ENCODE data around the gene C3orf62. TPM values are rescaled to one million over a fixed set of nuclear protein-coding genes. Genes with fewer than 3 reads are reported as not detected.

C3orf62 gene
- total RNA-seq, 3 donors from 2014 or later (not counting 1 experiment from before 2014, with no cell fraction given) = 8.8 to 12.7 (median 10.8) TPM

DNA sequence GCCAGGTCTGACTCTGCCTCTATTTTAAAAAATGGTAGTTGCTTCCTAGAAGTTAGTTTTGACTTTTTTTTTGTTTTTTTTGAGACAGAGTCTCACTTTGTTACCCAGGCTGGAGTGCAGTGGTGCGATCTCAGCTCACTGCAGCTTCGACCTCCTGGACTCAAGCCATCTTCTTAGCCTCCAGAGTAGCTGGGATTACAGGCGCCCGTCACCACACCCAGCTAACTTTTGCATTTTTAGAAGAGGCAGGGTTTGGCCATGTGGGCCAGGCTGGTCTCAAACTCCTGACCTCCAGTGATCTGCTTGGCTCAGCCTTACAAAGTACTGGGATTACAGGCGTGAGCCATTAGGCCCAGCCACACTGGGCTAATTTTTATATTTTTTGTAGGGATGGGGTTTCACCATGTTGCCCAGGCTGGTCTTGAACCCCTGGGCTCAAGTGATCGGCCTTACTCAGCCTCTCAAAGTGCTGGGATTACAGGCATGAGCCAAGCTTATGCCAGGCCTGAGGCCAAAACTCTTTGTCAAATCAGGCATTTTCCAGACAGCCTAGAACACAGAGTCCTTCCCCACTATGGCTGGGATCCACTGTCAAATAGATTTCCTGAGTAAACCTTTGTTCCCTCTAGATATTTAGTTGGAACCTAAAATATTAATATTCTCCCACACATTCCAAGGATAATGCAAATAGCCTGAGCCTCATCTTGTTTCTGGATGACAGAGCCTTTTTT, 13.7 kb downstream of the C3orf62 start:
- H3K27ac Mint-ChIP-seq = no peak overlapping the region
- no peak for TF ChIP-seq CTCF (IDR thresholded peaks at IDR 0.05)
- H3K27me3 Mint-ChIP-seq (ENCODE audit: low read depth in 2 of 2) = no peaks in the 10 kb centered on the region
- H3K4me1 Mint-ChIP-seq = no peaks in the 10 kb centered on the region
- H3K9me3 ChIP-seq (ENCODE audit: control insufficient read depth, insufficient read depth, low read length) = no peaks in the 10 kb centered on the region
- H3K36me3 ChIP-seq (ENCODE audit: control insufficient read depth, insufficient read depth, low read length) = no peaks in the 10 kb centered on the region
- H3K27ac ChIP-seq (ENCODE audit: low read length) = no peak overlapping the region
- H3K27me3 ChIP-seq (ENCODE audit: control insufficient read depth, insufficient read depth, low read length) = no peaks in the 10 kb centered on the region
- H3K36me3 Mint-ChIP-seq = no peaks in the 10 kb centered on the region
- no peaks in the 10 kb centered on the region for H3K9me3 Mint-ChIP-seq
- no peak overlapping the region for H3K4me3 Mint-ChIP-seq
- ATAC-seq (no peak), DNase-seq (no peak)
- 92% methylated on average over 6 of the region's 6 CpGs for WGBS (ENCODE audit: insufficient coverage)
- no peak overlapping the region for H3K4me3 ChIP-seq (ENCODE audit: low read length)
- no peaks in the 10 kb centered on the region for H3K4me1 ChIP-seq (ENCODE audit: control insufficient read depth, insufficient read depth, low read length)
- intact Hi-C loops (cut with micrococcal nuclease) = no loop called here

GRCh38 chr3:49260806-49261324, 16.2 kb downstream of the C3orf62 start:
- ATAC-seq (no peak), DNase-seq (no peak)
- 81% methylated on average over 4 of the region's 5 CpGs for WGBS (ENCODE audit: insufficient coverage)
- Mint-ChIP-seq H3K9me3 (no peaks in the 10 kb centered on the region), H3K4me3 (no peak overlapping the region), H3K36me3 (no peaks in the 10 kb centered on the region), H3K27ac (no peak overlapping the region), H3K27me3 (ENCODE audit: low read depth in 2 of 2) (no peaks in the 10 kb centered on the region), H3K4me1 (no peaks in the 10 kb centered on the region)
- intact Hi-C loops (cut with micrococcal nuclease) = no loop called here
- H3K4me1 ChIP-seq (ENCODE audit: control insufficient read depth, insufficient read depth, low read length) = no peaks in the 10 kb centered on the region
- no peak overlapping the region for H3K4me3 ChIP-seq (ENCODE audit: low read length)
- no peak for TF ChIP-seq CTCF (IDR thresholded peaks at IDR 0.05)
- no peaks in the 10 kb centered on the region for H3K36me3 ChIP-seq (ENCODE audit: control insufficient read depth, insufficient read depth, low read length)
- H3K9me3 ChIP-seq (ENCODE audit: control insufficient read depth, insufficient read depth, low read length) = no peaks in the 10 kb centered on the region
- no peak overlapping the region for H3K27ac ChIP-seq (ENCODE audit: low read length)
- H3K27me3 ChIP-seq (ENCODE audit: control insufficient read depth, insufficient read depth, low read length) = no peaks in the 10 kb centered on the region

- H3K27ac ChIP-seq (ENCODE audit: low read length) = no peak overlapping the region
- Mint-ChIP-seq H3K4me1 (no peaks in the 10 kb centered on the region), H3K9me3 (no peaks in the 10 kb centered on the region), H3K27me3 (ENCODE audit: low read depth in 2 of 2) (peaks cover 0 to 3% of the 10 kb centered on the region in 2 donors), H3K36me3 (no peaks in the 10 kb centered on the region), H3K27ac (no peak overlapping the region), H3K4me3 (no peak overlapping the region)
- no peaks in the 10 kb centered on the region for H3K4me1 ChIP-seq (ENCODE audit: control insufficient read depth, insufficient read depth, low read length)
- no peaks in the 10 kb centered on the region for H3K36me3 ChIP-seq (ENCODE audit: control insufficient read depth, insufficient read depth, low read length)
- 83% methylated on average over 3 of the region's 3 CpGs for WGBS (ENCODE audit: insufficient coverage)
- intact Hi-C loops (cut with micrococcal nuclease) = no loop called here
- no peak for TF ChIP-seq CTCF (IDR thresholded peaks at IDR 0.05)
- no peaks in the 10 kb centered on the region for H3K9me3 ChIP-seq (ENCODE audit: control insufficient read depth, insufficient read depth, low read length)
- H3K27me3 ChIP-seq (ENCODE audit: control insufficient read depth, insufficient read depth, low read length) = no peaks in the 10 kb centered on the region
- no peak for ATAC-seq
- no peak for DNase-seq
- no peak overlapping the region for H3K4me3 ChIP-seq (ENCODE audit: low read length)
Observed at GRCh38 chr3:49257187-49257586, 19.8 kb downstream of the C3orf62 start.
